SH-SY5Y (cell line): Measurements from ENCODE around the gene SLC44A1.

Experiments
- GATA2 ChIP-seq: IDR thresholded peaks from 2 replicates; pipeline ENCODE4 v1.6.1; 2011; ENCODE audit warnings: mild to moderate bottlenecking, low read depth, low read length
- GATA3 ChIP-seq: IDR thresholded peaks from 2 replicates; pipeline ENCODE4 v1.6.1; 2011; ENCODE audit warnings: low read depth, mild to moderate bottlenecking, low read length, moderate library complexity

Gene SLC44A1

DNA sequence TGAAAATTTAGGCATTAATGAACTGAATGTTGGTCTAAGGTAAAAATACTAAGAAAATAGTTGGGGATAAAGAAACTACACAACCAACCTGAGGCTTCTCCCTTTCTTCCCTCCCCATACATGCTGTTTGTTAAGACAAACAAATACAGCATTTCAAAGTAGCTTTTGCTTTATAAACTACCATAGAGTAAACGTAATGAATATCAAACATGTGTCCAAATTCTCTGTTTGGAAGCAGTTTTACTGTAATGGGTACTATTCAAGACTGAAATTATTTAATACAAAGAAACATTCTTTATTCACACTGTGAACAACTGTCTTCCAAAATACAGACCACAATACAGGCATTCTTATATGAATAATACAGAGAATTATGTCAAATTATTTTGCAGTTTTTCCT is 52.0 kb downstream of the SLC44A1 start:
- TF ChIP-seq GATA2 (no peak), GATA3 (no peak)

DNA sequence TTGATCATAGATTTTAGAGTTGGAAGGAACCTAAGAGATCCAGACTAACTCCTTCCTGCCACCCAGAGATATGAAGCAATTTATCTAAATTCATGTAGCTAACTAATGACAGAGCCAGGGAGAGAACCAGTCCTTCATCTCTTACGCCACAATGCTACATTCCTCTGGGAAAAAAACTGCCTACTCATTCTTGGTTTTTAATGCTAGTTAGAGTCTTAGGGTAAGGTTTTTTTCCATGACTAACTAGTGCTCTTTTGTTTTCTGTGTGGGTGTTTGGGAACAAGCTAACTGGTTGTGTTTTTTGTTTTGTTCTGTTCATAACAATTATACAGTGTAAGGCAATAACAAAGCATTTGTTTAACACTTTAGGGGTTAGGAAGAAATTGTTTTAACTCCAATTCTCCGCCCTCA is 52.4 kb downstream of the SLC44A1 start:
- no peak for TF ChIP-seq GATA2
- TF ChIP-seq GATA3, result no peak

DNA sequence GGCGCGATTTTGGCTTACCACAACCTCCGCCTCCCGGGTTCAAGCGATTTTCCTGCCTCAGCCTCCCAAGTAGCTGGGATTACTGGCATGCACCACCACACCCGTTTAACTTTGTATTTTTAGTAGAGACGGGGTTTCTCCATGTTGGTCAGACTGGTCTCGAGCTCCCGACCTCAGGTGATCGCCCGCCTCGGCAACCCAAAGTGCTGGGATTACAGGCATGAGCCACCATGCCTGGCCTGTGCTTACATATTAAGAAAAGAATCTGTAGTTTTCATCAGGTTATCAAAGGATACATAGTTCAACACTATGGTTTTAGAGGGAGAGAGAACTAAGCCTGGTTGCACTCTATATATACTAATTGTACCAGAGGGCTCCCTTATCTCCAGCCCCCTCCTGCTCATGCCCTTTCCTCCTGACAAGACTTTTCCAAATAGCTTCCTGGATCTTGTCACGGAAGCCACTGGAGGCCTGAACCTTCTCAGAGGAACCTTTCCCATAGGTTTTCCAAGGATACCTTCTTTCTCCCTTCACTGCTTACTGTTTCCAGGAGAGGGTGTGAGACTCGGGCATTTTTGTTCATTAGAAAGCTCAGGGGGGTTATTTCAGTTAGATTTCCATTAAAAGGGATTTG is 53.1 kb downstream of the SLC44A1 start:
- TF ChIP-seq GATA2, result no peak
- TF ChIP-seq GATA3, result no peak

DNA sequence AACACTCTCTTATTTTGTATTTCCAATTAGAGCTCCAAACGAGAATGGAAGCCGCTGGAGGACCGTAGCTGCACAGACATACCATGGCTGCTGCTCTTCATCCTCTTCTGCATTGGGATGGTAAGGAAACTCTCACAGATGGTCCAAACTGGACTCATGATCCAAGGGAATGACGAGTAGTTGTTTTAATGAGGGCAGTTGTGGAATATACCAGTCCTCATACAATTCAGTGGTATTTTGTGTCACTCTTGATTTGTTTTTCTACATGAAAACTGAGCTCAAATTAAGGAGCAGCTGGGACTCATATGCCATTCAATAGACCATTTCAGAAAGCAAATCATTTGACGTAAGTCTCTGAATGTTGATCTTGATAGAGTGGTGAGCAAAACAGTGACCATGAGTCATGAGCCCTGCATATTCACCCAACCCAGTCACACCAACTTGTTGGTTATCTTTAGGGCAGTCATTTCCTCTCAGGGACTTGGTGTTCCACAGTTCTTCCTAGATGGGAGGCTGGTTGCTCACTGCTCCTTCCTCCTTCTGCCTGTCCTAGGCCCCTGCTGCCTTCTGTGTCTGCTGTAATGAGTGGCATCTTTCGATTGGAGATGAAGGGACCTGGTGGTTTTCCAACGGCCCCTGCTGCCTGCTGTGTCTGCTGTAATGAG is 54.9 kb downstream of the SLC44A1 start:
- TF ChIP-seq GATA3 (no peak), GATA2 (no peak)

DNA sequence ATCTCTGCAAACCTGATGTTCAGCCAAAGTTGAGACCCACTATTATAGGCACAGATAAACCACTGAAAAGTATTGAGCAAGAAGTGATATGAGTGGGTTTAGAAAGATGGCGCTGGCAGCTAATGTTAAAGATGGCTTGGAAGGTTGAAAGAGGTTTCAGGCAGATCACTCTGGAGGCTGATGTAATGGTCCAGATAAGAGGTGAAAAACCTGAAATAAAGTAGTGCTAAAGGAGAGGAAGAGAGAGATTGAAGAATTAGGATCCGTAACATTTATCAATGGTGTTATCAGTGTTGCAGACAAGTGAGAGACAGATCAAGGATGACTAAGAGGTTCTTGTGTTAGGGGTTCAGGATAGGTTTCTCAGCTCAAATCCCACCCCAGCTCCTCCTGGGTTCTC is 58.3 kb downstream of the SLC44A1 start:
- TF ChIP-seq GATA2, result no peak
- no peak for TF ChIP-seq GATA3

DNA sequence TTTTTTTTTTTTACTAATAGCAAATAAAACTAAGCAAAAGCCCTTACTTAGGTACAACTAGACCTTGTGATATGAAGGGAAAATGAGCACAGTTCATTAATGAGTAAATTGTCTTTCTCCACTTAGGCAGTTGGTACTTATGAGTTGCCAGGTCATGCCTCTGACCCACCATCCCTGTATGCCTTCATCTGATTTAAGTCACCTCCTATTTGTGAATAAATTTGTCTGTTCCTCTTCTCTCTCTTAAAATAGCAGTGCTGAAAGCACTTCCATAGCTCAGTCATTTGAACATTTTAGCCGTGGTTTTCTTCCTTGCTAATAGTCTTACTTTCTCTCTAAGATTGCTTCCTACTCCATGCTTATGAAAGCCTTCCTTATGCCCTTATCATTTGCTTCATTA is 61.4 kb downstream of the SLC44A1 start:
- TF ChIP-seq GATA2, result no peak
- no peak for TF ChIP-seq GATA3

DNA sequence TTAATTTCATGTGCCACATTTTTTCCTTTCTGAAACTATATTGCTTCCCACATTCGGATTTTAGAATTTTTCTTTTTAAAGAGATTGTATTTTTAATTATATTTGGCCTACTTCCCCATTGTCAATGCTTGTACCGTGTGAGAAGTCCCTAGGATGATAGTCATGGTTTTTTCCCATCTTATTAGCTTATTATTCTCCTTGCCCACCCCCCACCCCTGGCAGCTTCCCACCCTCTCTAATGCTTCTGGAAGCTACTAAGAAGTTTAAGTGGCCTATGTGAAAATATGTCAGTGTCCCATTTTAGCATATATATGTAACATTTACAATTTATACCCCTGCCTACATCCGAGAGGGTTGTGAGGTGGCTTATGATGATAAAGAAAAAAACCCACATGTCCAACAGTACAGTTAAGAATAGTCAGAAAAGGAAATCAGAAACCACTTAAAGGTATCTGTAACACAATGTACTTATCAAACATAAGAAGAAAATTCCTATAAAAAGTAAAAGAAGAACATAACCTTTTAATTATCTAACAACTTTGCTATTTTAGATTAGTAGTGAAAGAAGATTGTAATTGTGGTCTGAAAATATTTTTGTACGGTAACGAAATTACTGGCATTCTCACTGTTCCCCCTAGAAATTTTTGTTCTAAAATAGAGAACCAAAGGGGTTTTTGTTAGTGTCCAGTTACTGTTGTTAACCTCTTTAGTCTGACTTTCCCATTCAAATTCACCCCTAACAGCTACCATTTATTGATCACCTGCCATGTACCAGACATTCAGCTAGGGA is 62.1 kb downstream of the SLC44A1 start:
- no peak for TF ChIP-seq GATA3
- no peak for TF ChIP-seq GATA2

DNA sequence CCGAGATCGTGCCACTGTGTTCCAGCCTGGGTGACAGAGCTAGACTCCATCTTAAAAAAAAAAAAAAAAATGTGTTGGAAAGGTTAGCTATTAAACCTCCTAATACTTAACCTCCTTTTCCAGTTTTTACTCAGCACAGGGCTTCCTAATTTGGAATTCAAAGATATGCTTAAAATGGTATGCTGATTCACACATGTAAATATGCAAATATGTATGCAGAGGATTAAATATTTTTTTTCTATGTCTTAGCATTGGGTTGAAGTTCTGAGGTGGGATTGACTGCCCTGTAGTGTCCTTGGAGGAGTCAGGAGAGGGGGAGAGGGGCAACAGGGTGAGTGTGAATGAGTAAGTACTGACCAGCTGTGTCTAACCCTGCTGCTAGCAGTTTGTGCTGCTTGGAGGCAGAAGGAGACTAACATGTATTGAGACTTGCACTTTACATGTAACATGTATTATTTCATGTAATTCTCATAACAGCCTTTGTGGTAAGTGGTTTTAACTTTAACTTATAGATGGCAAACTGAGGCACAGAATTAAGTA is 63.2 kb downstream of the SLC44A1 start:
- TF ChIP-seq GATA2, result no peak
- no peak for TF ChIP-seq GATA3

DNA sequence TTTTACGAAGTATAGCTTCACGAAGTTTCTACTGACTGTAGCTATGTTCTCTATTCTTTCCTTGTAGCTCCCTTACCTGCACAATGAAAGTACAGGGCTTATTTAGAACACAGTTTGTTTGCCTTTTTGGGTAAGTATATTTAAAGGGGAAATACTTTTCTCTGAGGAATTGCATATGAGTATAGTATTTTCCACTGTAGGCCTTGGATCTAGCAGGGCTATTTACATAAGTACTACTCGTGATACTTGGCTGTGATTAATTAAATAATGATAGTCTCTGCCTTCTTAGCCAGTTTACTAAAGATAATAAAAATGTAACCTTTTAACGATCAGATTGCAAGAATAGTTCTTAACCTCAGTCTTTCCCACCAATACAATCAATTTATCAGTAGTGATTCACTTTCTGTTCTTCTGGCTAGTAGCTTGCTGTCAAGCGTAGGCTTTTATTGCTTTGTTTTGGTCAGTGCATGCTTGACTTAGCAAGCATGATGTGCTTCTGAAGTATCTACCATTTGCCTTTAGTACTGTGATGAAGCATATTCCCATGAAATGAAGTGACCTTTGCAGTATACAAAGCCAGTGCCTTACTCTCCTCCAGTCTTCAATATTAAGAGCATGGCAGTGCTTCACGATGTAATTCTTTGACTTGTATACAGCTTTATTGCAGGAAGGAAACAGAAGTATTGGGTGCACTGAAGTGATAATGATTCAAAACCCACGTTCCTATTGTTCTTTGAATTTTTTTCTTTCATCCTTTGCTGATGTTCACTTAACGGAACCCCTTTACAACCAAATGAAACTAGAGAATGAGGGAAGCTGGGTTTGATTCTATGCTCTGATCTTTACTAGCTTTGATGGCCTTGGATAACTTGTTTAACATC is 64.2 kb downstream of the SLC44A1 start:
- TF ChIP-seq GATA2, result no peak
- no peak for TF ChIP-seq GATA3

DNA sequence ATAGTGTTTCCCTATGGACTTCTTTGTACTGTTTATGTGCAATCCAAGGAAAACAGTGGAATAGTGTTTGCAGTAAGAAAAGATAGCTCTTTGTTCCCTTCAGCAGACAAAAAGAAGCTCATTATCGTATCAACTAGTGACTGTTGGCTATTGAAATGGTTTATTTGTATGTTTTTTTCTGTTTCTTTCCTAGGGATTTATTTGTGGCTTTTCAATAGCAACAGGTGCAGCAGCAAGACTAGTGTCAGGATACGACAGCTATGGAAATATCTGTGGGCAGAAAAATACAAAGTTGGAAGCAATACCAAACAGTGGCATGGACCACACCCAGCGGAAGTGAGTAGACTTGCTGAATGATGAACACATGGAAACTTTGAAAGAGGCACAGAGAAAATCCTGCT is 65.1 kb downstream of the SLC44A1 start:
- TF ChIP-seq GATA2 (no peak), GATA3 (no peak)

DNA sequence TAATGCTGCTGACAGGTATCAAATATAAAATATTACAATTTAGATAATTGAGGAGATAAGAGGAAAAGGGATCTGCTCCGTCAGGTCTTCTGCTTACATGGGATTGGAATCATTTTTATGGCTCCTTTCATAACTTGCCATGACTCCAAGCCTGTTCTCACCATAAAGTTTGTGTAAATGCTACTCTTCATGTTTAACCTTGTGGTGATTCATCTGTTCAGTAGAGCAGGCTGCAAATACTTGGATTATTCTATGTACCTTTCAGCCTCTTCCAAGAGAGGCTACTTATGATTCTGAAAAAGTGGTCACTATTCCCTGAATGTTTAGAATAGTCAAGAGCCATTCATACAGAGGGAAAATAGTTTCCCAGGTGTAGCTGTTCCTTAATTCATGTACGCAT is 66.9 kb downstream of the SLC44A1 start:
- no peak for TF ChIP-seq GATA2
- no peak for TF ChIP-seq GATA3

DNA sequence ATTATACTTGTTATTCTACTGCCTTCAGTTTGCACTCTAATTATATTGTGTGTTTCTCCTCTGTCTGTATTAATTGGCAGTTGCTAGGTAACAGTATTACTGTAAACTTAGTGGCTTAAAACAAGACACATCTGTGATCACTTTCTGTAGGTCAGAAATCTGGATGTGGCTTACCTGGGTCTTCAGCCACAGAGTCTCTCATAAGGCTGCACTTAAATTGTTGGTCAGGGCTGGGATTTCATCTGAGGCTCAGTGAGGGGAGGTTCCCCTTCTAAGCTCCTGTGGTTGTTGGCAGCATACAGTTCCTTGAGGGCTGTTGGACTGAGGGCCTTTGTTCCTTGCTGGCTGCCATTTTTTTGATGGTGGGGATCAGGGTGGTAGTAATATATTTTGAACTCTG is 68.8 kb downstream of the SLC44A1 start:
- no peak for TF ChIP-seq GATA3
- TF ChIP-seq GATA2, result no peak

DNA sequence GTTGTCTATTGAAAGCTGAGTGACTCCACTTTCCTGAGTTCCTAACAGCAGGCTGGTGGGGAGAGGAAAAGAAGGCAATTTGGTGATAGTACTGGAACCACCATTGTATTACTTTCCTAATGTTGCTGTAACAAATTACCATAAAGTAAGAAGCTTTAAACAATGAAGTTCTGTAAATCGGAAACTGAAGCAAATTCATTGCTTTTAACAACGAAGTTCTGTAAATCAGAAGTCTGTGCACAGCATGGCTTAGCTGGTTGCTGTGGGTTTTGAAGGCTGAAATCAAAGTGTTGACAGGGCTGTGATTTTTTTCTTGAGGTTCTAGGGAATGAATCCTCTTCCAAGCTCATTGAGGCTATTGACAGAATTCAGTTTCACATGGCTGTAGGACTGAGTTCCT is 72.3 kb downstream of the SLC44A1 start:
- no peak for TF ChIP-seq GATA2
- no peak for TF ChIP-seq GATA3
